Measurements from ENCODE around the gene WT1. TPM values are rescaled to one million over a fixed set of nuclear protein-coding genes. Genes with fewer than 3 reads are reported as not detected.

Gene WT1
- total and polyA plus RNA-seq, 2 experiments from 2014 or later, result 3.0 to 5.0 TPM

DNA sequence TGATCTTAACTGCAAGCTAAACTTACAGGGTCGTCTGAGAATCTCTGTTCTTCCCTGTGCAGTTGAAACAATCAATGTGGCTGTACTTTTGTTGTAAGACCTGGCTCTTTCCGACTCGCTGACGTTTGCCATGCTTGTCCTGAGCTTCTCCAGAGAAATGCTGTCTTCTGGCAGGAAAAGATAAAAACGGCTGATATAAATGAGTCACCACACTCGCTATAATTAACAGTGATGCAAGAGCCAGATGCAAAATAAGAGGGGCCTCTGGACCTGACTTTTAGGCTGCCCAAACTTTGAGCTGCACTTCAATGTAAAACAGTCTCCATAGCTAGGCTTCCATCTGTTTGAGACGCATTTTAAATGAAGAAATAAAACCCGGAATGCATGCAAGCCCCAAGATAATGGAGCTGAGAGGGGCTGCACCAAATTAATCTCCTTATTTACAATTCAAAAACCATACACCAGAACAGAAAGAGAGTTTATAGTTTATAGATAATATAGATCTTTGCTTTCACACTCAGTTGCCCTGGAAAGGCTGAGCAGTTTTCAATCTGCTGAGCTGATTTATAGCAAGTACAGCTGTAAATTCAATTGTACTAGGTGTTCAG, 48.5 kb downstream of the WT1 start:
- peak; percentile 33 to 91 for DNase-seq (ENCODE audit: low read depth in 1 of 2, low spot score in 1 of 2)
- Histone ChIP-seq H3K9me3 (ENCODE audit: low read depth) (no peaks in the 10 kb centered on the region), H3K27me3 (peaks cover 3% of the 10 kb centered on the region), H3K27ac (peak overlapping the region; percentile 8), H3K4me1 (ENCODE audit: low read depth) (peaks cover 10% of the 10 kb centered on the region), H3K4me3 (no peak overlapping the region), H3K36me3 (no peaks in the 10 kb centered on the region)
- TF ChIP-seq, protein P1, sequence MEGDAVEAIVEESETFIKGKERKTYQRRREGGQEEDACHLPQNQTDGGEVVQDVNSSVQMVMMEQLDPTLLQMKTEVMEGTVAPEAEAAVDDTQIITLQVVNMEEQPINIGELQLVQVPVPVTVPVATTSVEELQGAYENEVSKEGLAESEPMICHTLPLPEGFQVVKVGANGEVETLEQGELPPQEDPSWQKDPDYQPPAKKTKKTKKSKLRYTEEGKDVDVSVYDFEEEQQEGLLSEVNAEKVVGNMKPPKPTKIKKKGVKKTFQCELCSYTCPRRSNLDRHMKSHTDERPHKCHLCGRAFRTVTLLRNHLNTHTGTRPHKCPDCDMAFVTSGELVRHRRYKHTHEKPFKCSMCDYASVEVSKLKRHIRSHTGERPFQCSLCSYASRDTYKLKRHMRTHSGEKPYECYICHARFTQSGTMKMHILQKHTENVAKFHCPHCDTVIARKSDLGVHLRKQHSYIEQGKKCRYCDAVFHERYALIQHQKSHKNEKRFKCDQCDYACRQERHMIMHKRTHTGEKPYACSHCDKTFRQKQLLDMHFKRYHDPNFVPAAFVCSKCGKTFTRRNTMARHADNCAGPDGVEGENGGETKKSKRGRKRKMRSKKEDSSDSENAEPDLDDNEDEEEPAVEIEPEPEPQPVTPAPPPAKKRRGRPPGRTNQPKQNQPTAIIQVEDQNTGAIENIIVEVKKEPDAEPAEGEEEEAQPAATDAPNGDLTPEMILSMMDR (IDR thresholded peaks at IDR 0.05; ENCODE audit: low read depth, low read length), result no peak

DNA sequence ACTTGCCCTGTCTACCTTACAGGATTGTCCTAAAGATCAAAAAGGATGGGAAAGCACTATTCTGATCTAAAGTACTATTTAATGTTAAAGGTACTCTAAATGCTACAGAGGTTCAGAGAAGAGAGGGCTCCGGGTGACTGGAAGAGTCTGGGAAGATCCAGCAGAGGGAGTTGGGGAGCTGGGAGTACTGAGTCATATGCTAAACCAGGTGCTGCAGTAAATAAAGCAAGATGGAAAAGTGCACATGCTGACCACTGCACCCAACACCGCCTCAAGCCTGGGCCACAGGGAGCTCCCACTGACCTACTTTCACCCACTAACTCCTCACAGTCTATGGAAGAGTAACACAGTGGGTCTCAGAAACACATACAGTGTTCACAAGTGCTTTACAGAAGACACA, 49.3 kb downstream of the WT1 start:
- peak; percentile 55 to 77 for DNase-seq (ENCODE audit: low read depth in 1 of 2, low spot score in 1 of 2)
- Histone ChIP-seq H3K4me3 (no peak overlapping the region), H3K27me3 (peaks cover 3% of the 10 kb centered on the region), H3K9me3 (ENCODE audit: low read depth) (no peaks in the 10 kb centered on the region), H3K36me3 (no peaks in the 10 kb centered on the region), H3K4me1 (ENCODE audit: low read depth) (peaks cover 10% of the 10 kb centered on the region), H3K27ac (no peak overlapping the region)
- TF ChIP-seq, protein P1 (IDR thresholded peaks at IDR 0.05; ENCODE audit: low read depth, low read length), result peak; percentile 84

DNA sequence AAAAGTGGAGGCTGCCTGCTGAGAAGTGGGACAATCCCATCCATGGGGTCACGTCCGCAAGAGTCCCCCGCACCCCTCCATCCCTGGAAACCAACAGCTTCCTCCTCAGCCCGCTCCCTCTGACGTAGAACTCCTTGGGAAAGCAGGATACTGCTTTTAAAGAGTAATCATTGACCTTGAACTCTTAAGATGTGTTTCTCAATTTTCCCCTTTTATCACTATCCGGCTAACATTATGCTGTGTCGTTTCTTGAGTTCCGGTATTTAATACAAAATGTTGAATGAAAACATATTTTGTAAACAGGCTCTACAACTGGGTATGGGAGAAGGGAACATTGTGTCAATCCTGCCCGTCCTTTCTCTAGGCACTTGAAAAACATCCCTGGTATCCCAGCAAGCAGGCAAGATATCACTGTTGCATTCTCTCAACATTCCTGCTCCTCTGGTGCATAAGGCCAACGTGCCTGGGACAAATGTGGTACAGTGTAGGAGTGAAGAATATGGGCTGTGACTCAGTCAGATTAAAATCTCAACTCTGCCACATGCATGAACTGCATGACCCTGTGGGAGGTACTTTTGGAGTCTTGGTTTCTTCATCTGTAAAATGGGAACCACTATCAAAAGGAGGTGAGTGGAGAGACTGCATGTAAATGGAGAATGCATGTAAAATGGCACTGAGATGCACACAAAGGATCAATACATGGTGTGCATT, 52.8 kb downstream of the WT1 start:
- TF ChIP-seq, protein P1 (IDR thresholded peaks at IDR 0.05; ENCODE audit: low read depth, low read length), result no peak
- Histone ChIP-seq H3K27ac (no peak overlapping the region), H3K4me3 (no peak overlapping the region), H3K27me3 (peaks cover 3% of the 10 kb centered on the region), H3K4me1 (ENCODE audit: low read depth) (peaks cover 10% of the 10 kb centered on the region), H3K36me3 (no peaks in the 10 kb centered on the region), H3K9me3 (ENCODE audit: low read depth) (no peaks in the 10 kb centered on the region)
- peak in 1 of 2 donors; percentile 43 for DNase-seq (ENCODE audit: low read depth in 1 of 2, low spot score in 1 of 2)

DNA sequence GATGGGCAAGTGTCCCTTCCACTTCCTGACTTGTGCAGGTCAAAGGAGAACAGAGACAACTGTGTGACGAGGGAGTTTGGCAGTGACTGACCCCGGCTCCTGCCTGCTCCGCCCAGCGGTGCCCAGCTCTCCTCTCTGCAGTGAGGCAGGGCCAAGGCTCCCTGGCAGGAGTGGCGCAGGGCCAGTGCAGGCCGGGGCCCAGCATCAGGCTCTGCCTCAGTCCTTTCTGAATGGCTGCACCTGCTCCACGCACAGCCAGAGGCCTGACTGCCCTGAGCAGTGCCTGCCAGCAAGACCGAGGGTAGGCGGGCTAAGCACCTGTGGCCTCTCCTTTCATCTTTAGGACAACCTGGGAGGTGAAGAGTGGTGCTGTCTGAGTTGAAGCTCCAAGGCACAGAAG, 54.2 kb downstream of the WT1 start:
- H3K27ac ChIP-seq, result no peak overlapping the region
- peaks cover 3% of the 10 kb centered on the region for H3K27me3 ChIP-seq
- H3K4me3 ChIP-seq, result no peak overlapping the region
- H3K4me1 ChIP-seq (ENCODE audit: low read depth), result no peaks in the 10 kb centered on the region
- no peaks in the 10 kb centered on the region for H3K36me3 ChIP-seq
- no peak for DNase-seq (ENCODE audit: low read depth in 1 of 2, low spot score in 1 of 2)
- TF ChIP-seq, protein P1 (IDR thresholded peaks at IDR 0.05; ENCODE audit: low read depth, low read length), result no peak
- H3K9me3 ChIP-seq (ENCODE audit: low read depth), result no peaks in the 10 kb centered on the region

DNA sequence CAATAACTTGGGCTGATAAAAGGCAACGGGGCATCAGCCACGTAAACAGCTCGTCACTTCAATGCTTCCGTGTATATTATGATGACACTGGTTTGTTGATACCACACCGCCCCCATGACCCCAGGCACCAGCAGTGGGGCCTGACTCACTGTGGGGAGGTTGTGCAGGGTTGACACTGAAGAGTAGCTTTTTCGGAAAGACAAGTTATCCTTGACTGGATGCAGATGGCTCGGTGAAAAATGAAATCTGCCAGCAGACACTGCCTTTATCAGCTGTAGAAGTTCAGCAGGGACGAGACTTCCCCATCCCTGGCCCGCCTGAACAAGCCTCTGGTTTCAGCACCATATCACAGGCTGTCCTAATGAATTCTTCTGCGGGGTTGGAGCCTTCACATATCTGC, 55.6 kb downstream of the WT1 start:
- no peaks in the 10 kb centered on the region for H3K9me3 ChIP-seq (ENCODE audit: low read depth)
- no peaks in the 10 kb centered on the region for H3K4me1 ChIP-seq (ENCODE audit: low read depth)

More for the DNA sequence above, 55.6 kb downstream of the WT1 start:
- Histone ChIP-seq H3K27ac (no peak overlapping the region), H3K36me3 (no peaks in the 10 kb centered on the region), H3K27me3 (peaks cover 3% of the 10 kb centered on the region), H3K4me3 (no peak overlapping the region)
- DNase-seq (ENCODE audit: low read depth in 1 of 2, low spot score in 1 of 2), result peak in 1 of 2 donors; percentile 54
- TF ChIP-seq, protein P1 (IDR thresholded peaks at IDR 0.05; ENCODE audit: low read depth, low read length), result no peak

All from cardiac muscle cell (in vitro differentiated cells and primary cell).